GM23338 (cell line): Measurements from ENCODE around the gene AKIRIN2. TPM values are rescaled to one million over a fixed set of nuclear protein-coding genes. Genes with fewer than 3 reads are reported as not detected.

Source experiments
- ATAC-seq: fragments of 200-7000 bp; cut with Tn5 transposase; 3 replicates; pipeline ENCODE4 v1.9.1; 2020
- DNase-seq: peaks from one replicate; pipeline ENCODE4 v3.0.0-alpha.2; 2015; ENCODE audit warnings: low spot score
- H2AFZ ChIP-seq: fragments of 200-600 bp; sonication (generic); 2 replicates; pipeline ENCODE4 v1.8.0; 2016; ENCODE audit warnings: antibody characterized with exemption, mild to moderate bottlenecking, moderate library complexity
- H3F3A ChIP-seq: fragments of 200-600 bp; sonication (generic); replicated peaks from 2 replicates; pipeline ENCODE4 v1.8.0; 2017; ENCODE audit warnings: antibody characterized with exemption, mixed run types, low read depth
- H3K27ac ChIP-seq: fragments of 200-600 bp; sonication (generic); 2 replicates; pipeline ENCODE4 v1.6.1; 2016; ENCODE audit warnings: low read depth
- H3K27me3 ChIP-seq: fragments of 200-600 bp; sonication (generic); 2 replicates; pipeline ENCODE4 v1.8.0; 2016; ENCODE audit warnings: mild to moderate bottlenecking, mixed run types, moderate library complexity; ENCODE audit not compliant: insufficient read depth
- H3K36me3 ChIP-seq: fragments of 200-600 bp; sonication (generic); 2 replicates; pipeline ENCODE4 v1.8.0; 2016; ENCODE audit warnings: mild to moderate bottlenecking; ENCODE audit not compliant: insufficient read depth
- H3K4me1 ChIP-seq: fragments of 200-600 bp; sonication (generic); 2 replicates; pipeline ENCODE4 v1.8.0; 2016; ENCODE audit warnings: mild to moderate bottlenecking, moderate library complexity; ENCODE audit not compliant: insufficient read depth
- H3K4me2 ChIP-seq: fragments of 200-600 bp; sonication (generic); 2 replicates; pipeline ENCODE4 v1.7.1; 2017; ENCODE audit warnings: mixed run types
- H3K4me3 ChIP-seq: fragments of 200-600 bp; sonication (generic); 2 replicates; pipeline ENCODE4 v1.6.1; 2016; ENCODE audit warnings: mixed run types
- H3K79me2 ChIP-seq: fragments of 200-600 bp; sonication (generic); replicated peaks from 2 replicates; pipeline ENCODE4 v1.8.0; 2017; ENCODE audit warnings: mild to moderate bottlenecking; ENCODE audit not compliant: insufficient read depth
- H3K9me2 ChIP-seq: fragments of 200-600 bp; sonication (generic); 2 replicates; pipeline ENCODE4 v1.8.0; 2017; ENCODE audit not compliant: insufficient read depth
- H4K20me1 ChIP-seq: fragments of 200-600 bp; sonication (generic); replicated peaks from 2 replicates; pipeline ENCODE4 v1.8.0; 2017; ENCODE audit warnings: mild to moderate bottlenecking; ENCODE audit not compliant: insufficient read depth
- H3K27ac Mint-ChIP-seq: 2 replicates; pipeline ENCODE4 v1.8.0; 2020; ENCODE audit warnings: inconsistent platforms, mild to moderate bottlenecking, moderate library complexity, mixed read lengths
- H3K27me3 Mint-ChIP-seq: 3 replicates; pipeline ENCODE4 v1.8.0; 2022; ENCODE audit warnings: low read depth, mild to moderate bottlenecking, moderate library complexity, mixed read lengths, inconsistent platforms; ENCODE audit not compliant: insufficient read depth, poor library complexity
- H3K36me3 Mint-ChIP-seq: 3 replicates; pipeline ENCODE4 v1.8.0; 2021; ENCODE audit warnings: low read depth, mild to moderate bottlenecking, inconsistent platforms, moderate library complexity, mixed read lengths
- H3K4me1 Mint-ChIP-seq: 3 replicates; pipeline ENCODE4 v1.8.0; 2020; ENCODE audit warnings: mild to moderate bottlenecking, inconsistent platforms, mixed read lengths
- H3K4me3 Mint-ChIP-seq: 3 replicates; pipeline ENCODE4 v1.8.0; 2021; ENCODE audit warnings: moderate library complexity, mild to moderate bottlenecking, inconsistent platforms, mixed read lengths
- H3K9me3 Mint-ChIP-seq: 3 replicates; pipeline ENCODE4 v1.8.0; 2020; ENCODE audit warnings: moderate library complexity, mild to moderate bottlenecking, inconsistent platforms, mixed read lengths
- EZH2phosphoT487 ChIP-seq: fragments of 200-600 bp; sonication (generic); IDR thresholded peaks from one replicate; pipeline ENCODE4 v1.8.1; 2018; ENCODE audit warnings: antibody characterized with exemption; ENCODE audit not compliant: unreplicated experiment
- JUNB ChIP-seq: IDR thresholded peaks from one replicate; pipeline ENCODE4 v1.6.1; 2016; ENCODE audit warnings: antibody characterized with exemption; ENCODE audit not compliant: unreplicated experiment
- POLR2AphosphoS5 ChIP-seq: IDR thresholded peaks from 2 replicates; pipeline ENCODE4 v1.6.1; 2016; ENCODE audit warnings: antibody characterized with exemption, low read depth
- STAT1 ChIP-seq: IDR thresholded peaks from one replicate; pipeline ENCODE4 v1.6.1; 2016; ENCODE audit warnings: antibody characterized with exemption; ENCODE audit not compliant: unreplicated experiment
- ZNF331 ChIP-seq: fragments of 250-450 bp; sonication (Bioruptor Pico); IDR thresholded peaks from 2 replicates; pipeline ENCODE4 v1.5.0; 2020; ENCODE audit warnings: low read depth, mild to moderate bottlenecking, moderate library complexity
- polyA plus RNA-seq: library from polyadenylated mRNA; unstranded; fragments of >200 nt; fragmentation: Nextera tagmentation; extraction: Ambion mirVana; gene quantifications from 2 replicates; pipeline ENCODE4 v1.2.1, GENCODE V29; 2016
- total RNA-seq: library from RNA; depleted of rRNA; stranded (reverse); fragments of >200 nt; shearing (Covaris generic); gene quantifications from 2 replicates; pipeline ENCODE4 v1.2.3, GENCODE V29; 2014
- TF ChIP-seq, protein P1 (sequence below): fragments of 250-450 bp; sonication (Bioruptor Pico); IDR thresholded peaks from 2 replicates; pipeline ENCODE4 v1.5.0; 2020; ENCODE audit warnings: mild to moderate bottlenecking, moderate library complexity

The AKIRIN2 gene
- total and polyA plus RNA-seq, 2 experiments from 2014 or later: 62.1 to 98.1 TPM

DNA sequence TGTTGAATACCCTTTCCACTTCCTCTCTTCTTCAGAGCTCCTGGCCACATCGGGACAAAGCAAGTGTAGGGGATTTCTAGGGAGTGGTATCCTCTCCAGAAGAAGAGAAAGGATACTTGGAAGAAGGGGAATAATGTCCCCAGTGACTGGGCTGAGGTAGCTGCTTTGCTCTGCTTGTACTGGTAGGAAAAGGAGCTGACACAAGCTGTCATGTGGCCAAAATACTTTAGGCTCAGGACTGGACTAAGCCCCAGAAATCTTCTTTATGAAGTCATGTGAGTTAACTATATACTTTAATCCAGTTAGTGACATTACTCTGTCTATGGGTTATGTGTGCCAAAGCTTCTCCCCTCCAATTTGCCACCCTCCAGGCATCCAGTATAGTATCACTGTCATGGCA is 40.5 kb downstream of the AKIRIN2 start:
- Histone ChIP-seq H2AFZ (no peak overlapping the region), H4K20me1 (no peaks in the 10 kb centered on the region), H3K4me1 (no peaks in the 10 kb centered on the region), H3K4me2 (no peak overlapping the region), H3K36me3 (peaks cover 27% of the 10 kb centered on the region; the same call in 1 of the 2 replicates), H3K79me2 (no peaks in the 10 kb centered on the region), H3K9me2 (no peaks in the 10 kb centered on the region; the same call in 1 of the 2 replicates), H3F3A (no peaks in the 10 kb centered on the region), H3K27me3 (no peaks in the 10 kb centered on the region), H3K4me3 (no peak overlapping the region), H3K27ac (no peak overlapping the region)
- peaks cover 2% of the 10 kb centered on the region for H3K27me3 Mint-ChIP-seq
- H3K36me3 Mint-ChIP-seq: peaks cover 60% of the 10 kb centered on the region
- ATAC-seq (no peak), DNase-seq (no peak)
- 0 out of 2 replicates have a peak overlapping the region, but pooled peaks have one; percentile 45 for H3K27ac Mint-ChIP-seq
- no peaks in the 10 kb centered on the region for H3K4me1 Mint-ChIP-seq
- no peaks in the 10 kb centered on the region for H3K9me3 Mint-ChIP-seq
- no peak for TF ChIP-seq JUNB
- TF ChIP-seq, protein P1, sequence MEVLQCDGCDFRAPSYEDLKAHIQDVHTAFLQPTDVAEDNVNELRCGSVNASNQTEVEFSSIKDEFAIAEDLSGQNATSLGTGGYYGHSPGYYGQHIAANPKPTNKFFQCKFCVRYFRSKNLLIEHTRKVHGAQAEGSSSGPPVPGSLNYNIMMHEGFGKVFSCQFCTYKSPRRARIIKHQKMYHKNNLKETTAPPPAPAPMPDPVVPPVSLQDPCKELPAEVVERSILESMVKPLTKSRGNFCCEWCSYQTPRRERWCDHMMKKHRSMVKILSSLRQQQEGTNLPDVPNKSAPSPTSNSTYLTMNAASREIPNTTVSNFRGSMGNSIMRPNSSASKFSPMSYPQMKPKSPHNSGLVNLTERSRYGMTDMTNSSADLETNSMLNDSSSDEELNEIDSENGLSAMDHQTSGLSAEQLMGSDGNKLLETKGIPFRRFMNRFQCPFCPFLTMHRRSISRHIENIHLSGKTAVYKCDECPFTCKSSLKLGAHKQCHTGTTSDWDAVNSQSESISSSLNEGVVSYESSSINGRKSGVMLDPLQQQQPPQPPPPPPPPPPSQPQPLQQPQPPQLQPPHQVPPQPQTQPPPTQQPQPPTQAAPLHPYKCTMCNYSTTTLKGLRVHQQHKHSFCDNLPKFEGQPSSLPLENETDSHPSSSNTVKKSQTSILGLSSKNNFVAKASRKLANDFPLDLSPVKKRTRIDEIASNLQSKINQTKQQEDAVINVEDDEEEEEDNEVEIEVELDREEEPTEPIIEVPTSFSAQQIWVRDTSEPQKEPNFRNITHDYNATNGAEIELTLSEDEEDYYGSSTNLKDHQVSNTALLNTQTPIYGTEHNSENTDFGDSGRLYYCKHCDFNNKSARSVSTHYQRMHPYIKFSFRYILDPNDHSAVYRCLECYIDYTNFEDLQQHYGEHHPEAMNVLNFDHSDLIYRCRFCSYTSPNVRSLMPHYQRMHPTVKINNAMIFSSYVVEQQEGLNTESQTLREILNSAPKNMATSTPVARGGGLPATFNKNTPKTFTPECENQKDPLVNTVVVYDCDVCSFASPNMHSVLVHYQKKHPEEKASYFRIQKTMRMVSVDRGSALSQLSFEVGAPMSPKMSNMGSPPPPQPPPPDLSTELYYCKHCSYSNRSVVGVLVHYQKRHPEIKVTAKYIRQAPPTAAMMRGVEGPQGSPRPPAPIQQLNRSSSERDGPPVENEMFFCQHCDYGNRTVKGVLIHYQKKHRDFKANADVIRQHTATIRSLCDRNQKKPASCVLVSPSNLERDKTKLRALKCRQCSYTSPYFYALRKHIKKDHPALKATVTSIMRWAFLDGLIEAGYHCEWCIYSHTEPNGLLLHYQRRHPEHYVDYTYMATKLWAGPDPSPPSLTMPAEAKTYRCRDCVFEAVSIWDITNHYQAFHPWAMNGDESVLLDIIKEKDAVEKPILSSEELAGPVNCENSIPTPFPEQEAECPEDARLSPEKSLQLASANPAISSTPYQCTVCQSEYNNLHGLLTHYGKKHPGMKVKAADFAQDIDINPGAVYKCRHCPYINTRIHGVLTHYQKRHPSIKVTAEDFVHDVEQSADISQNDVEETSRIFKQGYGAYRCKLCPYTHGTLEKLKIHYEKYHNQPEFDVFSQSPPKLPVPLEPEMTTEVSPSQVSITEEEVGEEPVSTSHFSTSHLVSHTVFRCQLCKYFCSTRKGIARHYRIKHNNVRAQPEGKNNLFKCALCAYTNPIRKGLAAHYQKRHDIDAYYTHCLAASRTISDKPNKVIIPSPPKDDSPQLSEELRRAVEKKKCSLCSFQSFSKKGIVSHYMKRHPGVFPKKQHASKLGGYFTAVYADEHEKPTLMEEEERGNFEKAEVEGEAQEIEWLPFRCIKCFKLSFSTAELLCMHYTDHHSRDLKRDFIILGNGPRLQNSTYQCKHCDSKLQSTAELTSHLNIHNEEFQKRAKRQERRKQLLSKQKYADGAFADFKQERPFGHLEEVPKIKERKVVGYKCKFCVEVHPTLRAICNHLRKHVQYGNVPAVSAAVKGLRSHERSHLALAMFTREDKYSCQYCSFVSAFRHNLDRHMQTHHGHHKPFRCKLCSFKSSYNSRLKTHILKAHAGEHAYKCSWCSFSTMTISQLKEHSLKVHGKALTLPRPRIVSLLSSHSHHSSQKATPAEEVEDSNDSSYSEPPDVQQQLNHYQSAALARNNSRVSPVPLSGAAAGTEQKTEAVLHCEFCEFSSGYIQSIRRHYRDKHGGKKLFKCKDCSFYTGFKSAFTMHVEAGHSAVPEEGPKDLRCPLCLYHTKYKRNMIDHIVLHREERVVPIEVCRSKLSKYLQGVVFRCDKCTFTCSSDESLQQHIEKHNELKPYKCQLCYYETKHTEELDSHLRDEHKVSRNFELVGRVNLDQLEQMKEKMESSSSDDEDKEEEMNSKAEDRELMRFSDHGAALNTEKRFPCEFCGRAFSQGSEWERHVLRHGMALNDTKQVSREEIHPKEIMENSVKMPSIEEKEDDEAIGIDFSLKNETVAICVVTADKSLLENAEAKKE (CRISPR knock-in tag): no peak
- H3K4me3 Mint-ChIP-seq: no peak overlapping the region

DNA sequence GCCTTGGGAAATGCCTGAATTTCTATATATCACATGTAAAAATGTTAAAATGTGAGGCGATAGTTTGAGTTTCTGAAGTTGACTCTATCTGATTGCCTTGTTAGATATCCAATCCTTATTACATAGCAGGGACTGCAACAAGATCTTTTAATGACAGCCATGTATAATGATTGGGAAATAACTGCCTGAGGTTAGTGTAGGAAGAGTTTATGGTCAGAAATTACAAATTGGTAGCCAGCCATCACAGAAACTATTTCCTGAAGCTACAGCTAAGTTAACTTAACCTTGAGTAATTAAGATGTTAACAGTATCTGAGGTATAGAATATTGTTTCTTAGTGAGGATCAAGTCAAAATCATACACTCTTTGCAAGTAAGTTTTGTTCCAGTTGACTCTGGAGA is 41.0 kb downstream of the AKIRIN2 start:
- H3K27ac Mint-ChIP-seq: 0 out of 2 replicates have a peak overlapping the region, but pooled peaks have one; percentile 45
- Histone ChIP-seq H2AFZ (no peak overlapping the region), H3F3A (no peaks in the 10 kb centered on the region), H3K9me2 (no peaks in the 10 kb centered on the region; the same call in 1 of the 2 replicates), H3K36me3 (peaks cover 27% of the 10 kb centered on the region; the same call in 1 of the 2 replicates), H3K27ac (no peak overlapping the region), H3K27me3 (no peaks in the 10 kb centered on the region), H3K4me2 (no peak overlapping the region), H3K79me2 (no peaks in the 10 kb centered on the region), H3K4me1 (no peaks in the 10 kb centered on the region), H3K4me3 (no peak overlapping the region), H4K20me1 (no peaks in the 10 kb centered on the region)
- ATAC-seq (no peak), DNase-seq (no peak)
- peaks cover 2% of the 10 kb centered on the region for H3K27me3 Mint-ChIP-seq
- H3K36me3 Mint-ChIP-seq: peaks cover 64% of the 10 kb centered on the region
- no peaks in the 10 kb centered on the region for H3K9me3 Mint-ChIP-seq
- no peak overlapping the region for H3K4me3 Mint-ChIP-seq
- no peaks in the 10 kb centered on the region for H3K4me1 Mint-ChIP-seq
- TF ChIP-seq, protein P1 (CRISPR knock-in tag): no peak
- TF ChIP-seq STAT1: no peak
- TF ChIP-seq POLR2AphosphoS5: no peak
- no peak for TF ChIP-seq JUNB
- TF ChIP-seq ZNF331 (CRISPR knock-in tag): no peak
- no peak for TF ChIP-seq EZH2phosphoT487
